Natural killer cell treated with Interleukin-12 subunit alpha and Interleukin-12 subunit beta and Interleukin-15 and Interleukin-18, amount 100 ng/mL, for 72 hours (primary cell): ENCODE measurements around the gene BZW1. TPM values are rescaled to one million over a fixed set of nuclear protein-coding genes. Genes with fewer than 3 reads are reported as not detected.

Experiments used
- ATAC-seq, 2 donors: fragments of 150-1000 bp; cut with Tn5 transposase in 1 of 2; sonication (Bioruptor Pico), chemical (Tn5 transposase) in 1 of 2; 2 replicates each; pipeline ENCODE4 v1.10.0; 2021
- DNase-seq: peaks from one replicate; pipeline ENCODE4 v3.0.0; 2022; ENCODE audit warnings: low spot score
- H3K27ac Mint-ChIP-seq, 2 donors: 1 replicate in 1 of 2; 2 replicates in 1 of 2; pipeline ENCODE4 v1.8.0; 2022; ENCODE audit warnings: mixed read lengths in 2 of 2, mild to moderate bottlenecking in 1 of 2, moderate library complexity in 1 of 2
- H3K27me3 Mint-ChIP-seq, 2 donors: 1 replicate in 1 of 2; 2 replicates in 1 of 2; pipeline ENCODE4 v1.8.0; 2022; ENCODE audit warnings: mixed read lengths in 2 of 2
- H3K36me3 Mint-ChIP-seq: one replicate; pipeline ENCODE4 v1.8.0; 2022; ENCODE audit warnings: mixed read lengths
- H3K4me1 Mint-ChIP-seq, 2 donors: 1 replicate in 1 of 2; 2 replicates in 1 of 2; pipeline ENCODE4 v1.8.0; 2022; ENCODE audit warnings: low read depth in 2 of 2, mixed read lengths in 2 of 2, mild to moderate bottlenecking in 1 of 2
- H3K4me3 Mint-ChIP-seq: one replicate; pipeline ENCODE4 v1.8.0; 2022; ENCODE audit warnings: mixed read lengths
- H3K9me3 Mint-ChIP-seq: 2 replicates; pipeline ENCODE4 v1.8.0; 2022; ENCODE audit warnings: mixed read lengths
- total RNA-seq, 2 donors: library from RNA; stranded (reverse); gene quantifications; one replicate each; pipeline ENCODE4 v1.2.3, GENCODE V29; 2022

BZW1 gene
- total RNA-seq, 2 donors from 2014 or later = 327 to 422 TPM

DNA sequence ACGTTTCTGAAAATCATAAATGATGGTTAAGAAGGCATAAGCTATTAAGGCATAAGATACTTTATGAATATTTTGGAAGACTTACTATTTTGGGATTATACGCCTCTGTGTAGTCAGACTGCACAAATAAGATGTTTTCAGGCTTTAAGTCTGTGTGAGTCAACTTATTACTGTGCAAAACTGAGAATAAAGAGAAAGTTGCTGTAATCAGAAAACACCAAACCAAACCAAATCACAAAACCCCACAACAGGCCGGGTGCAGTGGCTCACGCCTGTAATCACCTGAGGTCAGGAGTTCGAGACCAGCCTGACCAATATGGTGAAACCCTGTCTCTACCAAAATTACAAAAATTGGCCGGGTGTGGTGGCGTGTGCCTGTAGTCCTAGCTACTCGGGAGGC is 45.1 kb downstream of the BZW1 start:
- peaks cover 45 to 49% of the 10 kb centered on the region in 2 donors for H3K4me1 Mint-ChIP-seq
- H3K27me3 Mint-ChIP-seq = no peaks in the 10 kb centered on the region
- peaks cover 60% of the 10 kb centered on the region for H3K36me3 Mint-ChIP-seq
- DNase-seq = no peak
- H3K27ac Mint-ChIP-seq = peak overlapping the region in 1 of 2 donors; percentile 96
- ATAC-seq = no peak
- H3K4me3 Mint-ChIP-seq = no peak overlapping the region
- H3K9me3 Mint-ChIP-seq = no peaks in the 10 kb centered on the region

DNA sequence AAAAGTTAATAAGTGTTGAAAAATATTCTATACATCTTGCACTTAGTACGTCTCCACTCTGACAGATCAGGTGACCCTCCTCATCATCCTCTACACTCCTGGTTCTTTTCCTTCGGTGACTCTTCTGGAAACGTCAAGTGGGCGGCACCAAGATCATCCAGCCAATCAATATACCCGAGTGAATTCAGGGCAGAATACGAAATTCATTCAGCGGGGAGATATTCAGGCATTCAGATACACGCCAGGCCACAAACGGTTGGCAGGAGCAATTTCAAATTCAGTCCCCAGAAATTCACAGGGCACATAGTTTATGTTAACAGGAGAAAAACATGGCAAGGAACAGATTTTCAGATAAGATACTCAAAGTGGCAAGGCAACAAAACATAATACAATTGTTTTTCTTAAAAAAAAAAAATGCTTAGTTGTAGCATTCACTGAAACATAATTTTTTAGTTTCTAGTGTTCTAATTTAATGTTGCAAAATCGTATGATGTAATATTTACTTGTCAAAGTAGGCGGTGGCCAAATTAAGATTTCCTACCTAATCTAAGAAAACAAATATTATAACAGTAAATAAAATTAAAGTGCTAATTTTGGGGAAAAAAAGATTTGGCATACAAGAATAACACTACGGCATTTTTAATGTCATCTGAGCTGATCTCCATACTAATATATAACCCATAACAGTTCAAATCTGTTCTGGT is 48.5 kb downstream of the BZW1 start:
- Mint-ChIP-seq H3K4me1 (peaks cover 55 to 57% of the 10 kb centered on the region in 2 donors), H3K36me3 (peaks cover 64% of the 10 kb centered on the region), H3K9me3 (no peaks in the 10 kb centered on the region), H3K27me3 (no peaks in the 10 kb centered on the region), H3K4me3 (peak overlapping the region; percentile 81), H3K27ac (peak overlapping the region; percentile 71 to 96)
- ATAC-seq (no peak), DNase-seq (no peak)

DNA sequence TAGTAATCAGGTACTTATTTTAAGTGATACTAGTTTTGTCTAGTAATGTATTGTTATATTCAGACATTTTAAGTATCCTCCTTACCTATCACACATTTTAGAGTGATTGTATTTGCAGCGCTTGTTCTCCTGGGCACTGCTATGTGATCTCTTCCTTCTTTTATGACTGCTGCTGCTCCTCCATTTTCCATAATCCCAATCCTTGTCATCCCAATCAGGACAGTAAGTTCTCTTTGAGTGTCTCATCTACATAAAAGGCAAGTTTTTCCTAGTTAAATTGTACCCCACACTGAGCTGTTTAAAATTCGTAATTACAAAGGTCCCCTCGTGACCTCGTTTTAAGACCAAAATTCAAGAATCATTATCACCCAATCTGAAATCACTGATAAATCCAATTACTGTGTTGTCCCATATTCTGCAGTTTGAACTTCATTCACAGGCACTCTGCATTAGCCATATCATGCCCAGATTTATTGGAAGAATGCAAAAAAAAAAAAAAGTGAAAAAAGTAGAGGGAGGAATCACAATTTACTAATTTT is 50.0 kb downstream of the BZW1 start:
- H3K9me3 Mint-ChIP-seq = no peaks in the 10 kb centered on the region
- H3K36me3 Mint-ChIP-seq = peaks cover 60% of the 10 kb centered on the region
- no peaks in the 10 kb centered on the region for H3K27me3 Mint-ChIP-seq
- ATAC-seq (no peak), DNase-seq (no peak)
- H3K4me3 Mint-ChIP-seq = peak overlapping the region; percentile 99
- peaks cover 52 to 55% of the 10 kb centered on the region in 2 donors for H3K4me1 Mint-ChIP-seq
- peak overlapping the region; percentile 94 to 96 for H3K27ac Mint-ChIP-seq

DNA sequence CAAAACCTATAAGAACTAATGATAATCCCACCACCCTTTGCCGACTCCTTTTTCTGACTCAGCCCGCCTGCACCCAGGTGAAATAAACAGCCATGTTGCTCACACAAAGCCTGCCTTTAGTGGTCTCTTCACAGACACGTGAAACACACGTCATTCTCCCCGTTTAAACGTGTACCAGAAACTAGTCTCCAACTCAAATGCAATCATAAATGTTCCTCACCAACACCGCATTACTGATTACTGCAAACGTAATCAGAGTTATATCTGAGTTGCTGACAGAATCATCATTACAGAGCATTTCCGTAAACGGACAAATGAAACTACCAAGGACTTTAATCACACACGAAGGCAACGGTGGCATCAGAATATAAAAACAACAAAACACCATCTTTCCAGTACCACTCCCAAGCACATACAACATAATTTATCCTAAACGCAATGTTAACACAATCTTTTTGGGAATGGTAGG is 50.9 kb downstream of the BZW1 start:
- Mint-ChIP-seq H3K27me3 (no peaks in the 10 kb centered on the region), H3K36me3 (peaks cover 51% of the 10 kb centered on the region), H3K4me3 (peak overlapping the region; percentile 99), H3K4me1 (peaks cover 43 to 47% of the 10 kb centered on the region in 2 donors), H3K9me3 (no peaks in the 10 kb centered on the region), H3K27ac (peak overlapping the region; percentile 94 to 96)
- ATAC-seq (peak in 1 of 2 donors; percentile 51), DNase-seq (peak; percentile 63)

DNA sequence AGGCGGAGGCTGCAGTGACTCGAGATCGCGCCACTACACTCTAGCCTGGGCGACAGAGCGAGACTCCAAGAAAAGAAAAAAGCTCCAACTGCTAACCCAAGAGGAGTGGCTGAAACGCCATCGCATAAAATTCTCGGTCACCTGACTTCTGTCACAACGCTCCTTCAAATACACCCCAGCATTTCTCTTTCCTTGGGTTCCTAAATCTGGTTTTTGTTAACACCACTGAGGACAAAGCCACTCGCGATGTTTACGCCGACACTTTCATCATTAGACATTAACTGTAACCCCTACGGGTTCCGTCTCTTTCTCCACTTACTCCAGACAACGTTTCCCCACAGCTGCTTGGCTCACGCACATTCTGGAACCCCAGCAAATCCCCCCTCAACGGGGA is 52.1 kb downstream of the BZW1 start:
- Mint-ChIP-seq H3K4me3 (peak overlapping the region; percentile 99), H3K36me3 (peaks cover 39% of the 10 kb centered on the region), H3K4me1 (peaks cover 35% of the 10 kb centered on the region in 2 donors), H3K27me3 (no peaks in the 10 kb centered on the region), H3K9me3 (no peaks in the 10 kb centered on the region), H3K27ac (peak overlapping the region; percentile 94 to 96)
- ATAC-seq = no peak
- no peak for DNase-seq

DNA sequence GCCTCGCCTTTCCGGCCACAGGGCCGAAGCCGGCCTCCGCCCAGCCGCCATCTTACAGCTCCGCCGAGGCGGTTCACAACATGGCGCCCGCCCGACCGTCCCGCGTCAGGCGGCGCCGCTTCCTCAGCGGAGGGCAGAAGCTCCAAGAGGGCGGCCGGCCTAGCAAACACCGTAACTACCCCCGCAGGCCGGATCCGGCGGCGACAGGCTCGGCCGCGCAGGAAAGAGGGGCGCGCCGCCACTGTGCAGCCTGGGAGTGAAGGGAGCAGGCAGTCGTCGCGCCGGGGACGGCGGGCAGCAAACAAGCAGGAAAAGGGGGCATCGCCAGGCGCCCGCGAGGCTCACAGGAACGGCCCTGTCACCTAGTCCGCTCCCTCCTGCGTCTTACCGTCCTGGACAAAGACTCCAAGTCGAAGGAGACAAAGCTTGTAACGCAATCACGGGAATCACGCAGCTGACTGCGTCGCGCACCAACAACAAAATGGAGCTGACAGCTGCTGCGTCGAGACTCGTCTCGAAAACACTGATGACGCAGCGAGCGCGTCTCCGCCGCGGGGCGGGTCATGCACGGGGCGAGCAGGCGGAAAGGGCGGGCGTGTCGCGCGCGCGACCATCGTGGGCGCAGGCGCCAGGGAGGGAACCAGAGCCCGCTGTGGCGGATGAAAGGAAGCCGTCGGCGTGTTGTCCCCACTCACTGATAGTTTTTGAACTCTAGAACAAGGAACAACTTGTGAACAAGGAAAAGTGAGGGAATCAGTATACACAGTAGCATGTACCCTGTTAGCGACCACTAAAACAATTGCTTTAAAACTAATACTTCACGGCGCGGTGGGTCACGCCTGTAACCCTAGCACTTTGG is 52.7 kb downstream of the BZW1 start, which contains the start of gene CLK1:
Gene CLK1 (minus strand): TSS at position 483 of the 859 bp plus-strand sequence. CDS start 2,796 bp downstream, outside the sequence.
- Mint-ChIP-seq H3K4me3 (peak within 1 kb of the TSS; percentile 99), H3K27me3 (no peaks in the 10 kb centered on the region), H3K4me1 (peaks cover 33 to 38% of the 10 kb centered on the region in 2 donors), H3K36me3 (peaks cover 38% of the 10 kb centered on the region), H3K27ac (peak within 1 kb of the TSS; percentile 94 to 96), H3K9me3 (no peaks in the 10 kb centered on the region)
- DNase-seq (peak; percentile 94), ATAC-seq (peak; percentile 94 to 95)

DNA sequence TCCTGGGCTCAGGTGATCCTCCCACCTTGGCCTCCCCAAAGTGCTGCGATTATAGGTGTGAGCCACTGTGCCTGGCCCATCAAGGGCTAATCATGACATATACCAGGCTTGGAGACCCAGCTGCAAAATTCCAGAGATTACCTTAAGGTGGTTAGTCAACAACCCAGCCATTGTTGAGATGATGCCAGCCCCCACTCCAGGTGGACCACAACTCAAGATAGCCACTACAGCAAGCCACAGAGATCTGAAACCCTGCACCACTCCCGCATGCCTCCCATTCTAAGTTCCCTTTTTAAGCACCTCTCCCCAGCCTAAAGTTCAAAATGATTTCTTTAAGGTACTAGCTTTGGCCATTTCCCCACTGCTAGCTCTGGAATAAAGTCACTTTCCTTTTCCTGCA is 57.3 kb downstream of the BZW1 start:
- no peaks in the 10 kb centered on the region for H3K27me3 Mint-ChIP-seq
- peaks cover 7 to 8% of the 10 kb centered on the region in 2 donors for H3K4me1 Mint-ChIP-seq
- H3K9me3 Mint-ChIP-seq = no peaks in the 10 kb centered on the region
- H3K4me3 Mint-ChIP-seq = no peak overlapping the region
- no peak for DNase-seq
- no peak for ATAC-seq
- no peak overlapping the region for H3K27ac Mint-ChIP-seq
- H3K36me3 Mint-ChIP-seq = peaks cover 1% of the 10 kb centered on the region

DNA sequence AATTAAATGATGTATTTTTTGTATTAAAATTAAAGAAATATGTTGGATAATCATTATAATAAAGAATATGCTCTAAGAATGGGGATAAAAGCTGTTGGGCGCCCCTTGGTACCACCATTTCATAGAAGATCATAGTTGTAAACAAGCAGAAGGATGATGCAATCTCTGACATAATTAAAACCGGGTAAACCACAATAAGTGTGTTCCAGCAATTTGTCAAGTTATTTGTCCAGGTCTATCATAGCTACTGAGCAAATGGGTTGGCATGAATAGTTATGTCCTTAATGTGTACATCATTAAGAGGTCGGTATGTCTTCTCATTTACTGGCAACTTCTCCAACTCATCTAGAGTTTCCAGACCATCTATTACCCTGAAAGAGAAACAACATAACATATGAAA is 59.4 kb downstream of the BZW1 start:
- H3K27me3 Mint-ChIP-seq = no peaks in the 10 kb centered on the region
- no peak overlapping the region for H3K27ac Mint-ChIP-seq
- no peaks in the 10 kb centered on the region for H3K9me3 Mint-ChIP-seq
- H3K36me3 Mint-ChIP-seq = no peaks in the 10 kb centered on the region
- ATAC-seq = no peak
- no peak overlapping the region for H3K4me3 Mint-ChIP-seq
- H3K4me1 Mint-ChIP-seq = peaks cover 0 to 8% of the 10 kb centered on the region in 2 donors
- no peak for DNase-seq

DNA sequence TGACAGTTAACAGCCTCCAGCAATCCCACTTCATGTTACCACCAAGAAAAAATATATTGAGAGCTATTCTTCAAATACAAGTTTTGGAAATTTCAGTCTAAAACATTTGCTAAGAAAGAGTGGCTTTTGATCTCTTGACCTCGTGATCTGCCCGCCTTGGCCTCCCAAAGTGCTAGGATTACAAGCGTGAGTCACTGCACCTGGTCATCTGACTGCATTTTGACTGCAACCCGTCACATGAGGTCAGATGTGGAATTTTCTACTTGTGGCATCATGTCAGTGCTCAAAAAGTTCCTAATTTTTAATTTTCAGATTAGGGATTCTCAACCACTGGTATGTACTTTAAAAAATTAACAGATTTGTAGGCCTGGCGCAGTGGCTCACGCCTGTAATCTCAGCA is 61.9 kb downstream of the BZW1 start:
- peaks cover under 1% of the 10 kb centered on the region for H3K36me3 Mint-ChIP-seq
- DNase-seq (no peak), ATAC-seq (no peak)
- no peaks in the 10 kb centered on the region for H3K27me3 Mint-ChIP-seq
- no peak overlapping the region for H3K27ac Mint-ChIP-seq
- H3K9me3 Mint-ChIP-seq = no peaks in the 10 kb centered on the region
- no peak overlapping the region for H3K4me3 Mint-ChIP-seq
- H3K4me1 Mint-ChIP-seq = peaks cover 0 to 7% of the 10 kb centered on the region in 2 donors

Other genes with a start within 250 kb of the BZW1 start
- under 1 TPM; 0.17 to 0.26 TPM for gene AOX1, start 225.9 kb upstream of the BZW1 start, total RNA-seq
- gene CLK1, start 52.7 kb downstream of the BZW1 start, total RNA-seq = 100 to 1,000 TPM; 108 to 168 TPM
- 10 to 100 TPM; 21.8 to 35.0 TPM for gene PPIL3, start 77.2 kb downstream of the BZW1 start, total RNA-seq
- 10 to 100 TPM; 23.2 to 37.8 TPM for gene NIF3L1, start 77.5 kb downstream of the BZW1 start, total RNA-seq
- 10 to 100 TPM; 33.8 to 43.9 TPM for gene ORC2, start 151.8 kb downstream of the BZW1 start, total RNA-seq